Renal cortex interstitium (tissue), 11 donors: ENCODE measurements around the gene CA11. TPM values are rescaled to one million over a fixed set of nuclear protein-coding genes. Genes with fewer than 3 reads are reported as not detected.
"Not testable (repeated sequence)": the region's sequence is repeated elsewhere in the genome, so short reads cannot be mapped to it uniquely, and the experiment has no call there.

Experiments used
- DNase-seq, 11 donors: peaks; one replicate each; pipeline ENCODE4 v3.0.0-alpha.2; 2013; ENCODE audit warnings: low read depth in 9 of 11, low spot score in 4 of 11; ENCODE audit errors: extremely low read depth in 1 of 11
- polyA plus RNA-seq, 3 donors: library from polyadenylated mRNA; unstranded; fragments of 120-200 nt; gene quantifications; one replicate each; pipeline ENCODE4 v1.2.1, GENCODE V29; 2013; ENCODE audit not compliant: insufficient read length in 3 of 3

Gene CA11
- polyA plus RNA-seq, 3 donors, result 21.9 to 30.7 (median 29.2) TPM

GRCh38 chr19:48673436-48674100, 27.6 kb upstream of the CA11 start:
- no peak for DNase-seq

- DNase-seq, result no peak
These were observed 27.0 kb upstream of the CA11 start, which contains the start of gene NTN5 for GRCh38 chr19:48672994-48673393. Gene NTN5 (minus strand): TSS chr19:48673017. CDS start chr19:48670986, 2,031 bp downstream.

DNA sequence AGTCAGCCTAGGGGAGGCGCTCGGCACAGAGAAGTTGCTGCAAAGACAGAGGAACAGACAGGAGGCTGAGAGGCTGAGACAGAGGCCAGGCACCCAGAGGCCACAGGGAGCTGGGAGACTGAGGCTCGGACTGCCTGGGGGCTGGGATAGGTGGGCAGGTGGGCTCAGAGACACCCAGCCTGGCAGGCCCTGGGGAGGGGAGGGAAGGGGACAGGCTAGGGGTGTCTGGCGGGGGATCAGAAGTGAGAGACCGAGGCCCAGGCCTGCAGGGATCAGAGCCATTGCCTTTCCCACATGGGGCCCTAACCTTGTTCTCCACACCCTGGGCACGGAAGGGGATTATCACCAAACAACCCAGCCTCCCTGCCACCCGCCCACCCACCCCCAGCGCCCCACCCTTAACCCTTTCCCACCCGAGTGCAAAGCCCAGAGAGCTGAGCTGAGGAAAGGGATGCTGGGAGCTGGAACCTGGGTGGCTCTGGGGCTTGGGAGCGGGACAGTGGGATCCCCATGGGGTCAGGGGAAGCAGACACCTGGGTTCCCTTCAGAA, 25.5 kb upstream of the CA11 start:
- no peak for DNase-seq

DNA sequence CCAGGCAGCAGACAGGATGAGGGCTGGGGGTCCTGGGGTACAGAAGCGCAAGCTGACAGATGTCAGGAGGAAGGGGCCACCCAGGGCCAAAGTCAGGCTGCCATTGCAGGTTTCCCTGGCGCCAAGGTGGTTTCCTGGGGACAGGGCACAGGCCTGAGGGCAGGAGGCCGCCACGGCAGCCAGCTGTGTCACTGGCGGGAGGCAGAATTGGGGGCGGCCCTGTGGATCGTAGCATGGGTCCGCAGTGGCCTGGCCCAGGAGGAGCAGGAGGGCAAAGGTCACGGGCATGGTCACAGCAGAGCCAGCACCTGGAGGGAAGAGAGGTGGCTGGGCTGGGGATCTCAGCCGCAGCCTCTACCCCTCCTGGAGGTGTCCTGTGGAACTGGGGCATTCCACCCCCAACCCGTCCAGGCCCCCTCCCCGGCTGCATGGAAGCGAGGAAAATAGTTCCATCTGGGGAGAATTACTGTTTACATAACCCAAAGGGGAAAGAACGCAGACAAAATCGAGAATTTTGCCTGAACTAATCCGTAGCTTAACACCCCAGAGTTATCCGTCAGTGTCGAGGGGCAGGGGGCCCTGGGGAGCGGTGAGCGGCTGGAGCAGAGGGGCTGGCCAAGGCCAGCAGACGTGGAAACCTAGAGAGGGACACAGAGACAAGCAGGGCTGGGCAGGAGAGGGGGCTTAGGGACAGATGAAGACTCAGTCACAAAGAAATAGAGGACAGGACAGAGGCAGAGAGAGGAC, 24.9 kb upstream of the CA11 start:
- DNase-seq, result no peak

- DNase-seq, result no peak
These were observed 24.1 kb upstream of the CA11 start for GRCh38 chr19:48669903-48670668.

GRCh38 chr19:48668761-48669160, 22.8 kb upstream of the CA11 start:
- no peak for DNase-seq

GRCh38 chr19:48668332-48668731, 22.3 kb upstream of the CA11 start:
- no peak for DNase-seq

GRCh38 chr19:48665786-48666185, 19.8 kb upstream of the CA11 start:
- DNase-seq, result no peak

GRCh38 chr19:48664476-48664875, 18.5 kb upstream of the CA11 start:
- no peak for DNase-seq

- DNase-seq, result no peak
These were observed 17.7 kb upstream of the CA11 start for GRCh38 chr19:48663667-48664066.

DNA sequence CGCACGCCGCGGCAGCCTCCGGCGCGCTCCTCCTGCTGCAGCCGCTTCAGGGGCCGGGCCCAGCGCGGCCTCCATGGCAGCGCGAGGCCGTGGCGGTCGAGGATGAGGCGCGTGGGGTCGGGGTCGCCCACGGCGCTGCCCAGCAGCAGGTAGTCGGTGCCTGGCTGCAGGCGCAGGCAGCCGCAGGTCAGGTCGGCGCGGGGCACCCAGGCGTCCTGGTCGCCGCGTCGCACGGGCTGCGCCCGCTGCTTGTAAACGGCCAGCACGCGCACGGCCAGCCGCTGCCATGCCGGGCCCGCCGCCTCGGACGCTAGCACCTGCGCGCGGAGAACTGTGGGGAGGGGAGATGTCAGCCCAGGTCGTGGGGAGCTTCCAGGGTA, 15.7 kb upstream of the CA11 start:
- DNase-seq, result no peak

GRCh38 chr19:48660852-48661710, 15.1 kb upstream of the CA11 start:
- peak in 4 of 11 donors; percentile 60 to 78 (median 64) for DNase-seq

GRCh38 chr19:48659768-48660167, 13.8 kb upstream of the CA11 start:
- DNase-seq, result no peak

GRCh38 chr19:48658483-48658882, 12.5 kb upstream of the CA11 start:
- no peak for DNase-seq

- DNase-seq, result not testable (repeated sequence)
These were observed 11.8 kb upstream of the CA11 start for GRCh38 chr19:48657828-48658227.

GRCh38 chr19:48656840-48657474, 11.0 kb upstream of the CA11 start:
- peak in 3 of 11 donors; percentile 67 to 73 (median 69) for DNase-seq

DNA sequence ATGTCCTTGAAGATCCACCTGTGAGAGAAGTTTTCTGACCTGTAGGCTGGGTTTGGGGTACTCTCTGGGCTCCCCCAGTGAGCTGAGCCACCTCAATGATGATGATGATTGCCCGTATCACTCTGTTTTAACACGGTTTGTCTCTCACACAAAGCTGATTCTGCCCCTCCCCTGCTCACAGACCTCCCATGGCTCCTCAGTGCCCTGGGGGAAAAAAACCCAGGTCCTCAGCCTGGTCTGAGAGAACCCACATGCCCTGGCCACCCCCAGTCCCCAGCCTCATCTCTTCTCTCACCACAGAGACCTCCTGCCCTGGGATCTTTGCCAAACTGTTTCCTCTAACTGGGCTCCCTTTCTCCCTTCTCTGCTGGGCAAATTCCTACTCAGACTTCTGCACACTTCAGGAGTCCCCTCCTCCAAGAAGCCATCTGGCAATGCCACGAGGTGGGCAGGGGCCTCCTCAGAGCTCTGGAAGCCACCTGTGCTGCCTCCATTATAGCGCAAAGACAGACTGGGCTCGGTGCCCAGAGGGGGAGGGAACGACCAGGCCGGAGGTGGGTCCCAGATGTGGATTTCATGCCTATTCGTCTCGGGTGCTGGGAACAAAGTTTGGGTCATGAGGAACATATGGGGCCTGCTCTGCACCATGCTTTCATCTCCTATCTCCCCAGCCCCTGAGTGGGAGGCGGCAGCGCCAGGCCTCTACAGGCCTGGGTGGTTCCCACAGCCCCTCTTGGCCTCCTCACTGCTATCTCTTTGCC, 8.5 kb upstream of the CA11 start:
- DNase-seq, result no peak

DNA sequence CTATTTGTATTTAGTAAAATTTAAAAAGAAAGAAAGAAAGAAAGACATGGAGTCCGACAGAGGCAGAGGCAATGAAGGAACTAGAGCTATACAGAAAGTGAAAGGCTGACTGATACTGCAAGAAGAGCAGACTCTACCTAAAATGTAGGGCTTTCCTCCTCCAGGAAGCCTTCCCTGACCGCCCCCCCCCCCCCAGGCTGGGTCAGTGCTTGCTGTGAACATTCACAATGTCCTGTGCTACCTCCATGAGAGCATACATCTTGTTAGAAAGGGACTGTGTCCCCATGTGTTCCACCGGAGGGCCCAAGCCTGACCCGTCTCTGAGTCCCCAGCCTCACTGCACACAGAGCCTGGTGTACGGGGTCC, 5.7 kb upstream of the CA11 start:
- no peak for DNase-seq
